GM19324 (cell line): ENCODE data around the gene ZBTB42.

Experiments
- ATAC-seq: cut with Tn5 transposase; IDR thresholded peaks from one replicate; pipeline ENCODE4 v1.9.1; 2021; ENCODE audit warnings: mild to moderate bottlenecking, moderate library complexity; ENCODE audit not compliant: unreplicated experiment, low FRiP score

Gene ZBTB42

GRCh38 chr14:104768437-104769323 lies 32.2 kb upstream of the ZBTB42 start:
- peak; percentile 50 for ATAC-seq

DNA sequence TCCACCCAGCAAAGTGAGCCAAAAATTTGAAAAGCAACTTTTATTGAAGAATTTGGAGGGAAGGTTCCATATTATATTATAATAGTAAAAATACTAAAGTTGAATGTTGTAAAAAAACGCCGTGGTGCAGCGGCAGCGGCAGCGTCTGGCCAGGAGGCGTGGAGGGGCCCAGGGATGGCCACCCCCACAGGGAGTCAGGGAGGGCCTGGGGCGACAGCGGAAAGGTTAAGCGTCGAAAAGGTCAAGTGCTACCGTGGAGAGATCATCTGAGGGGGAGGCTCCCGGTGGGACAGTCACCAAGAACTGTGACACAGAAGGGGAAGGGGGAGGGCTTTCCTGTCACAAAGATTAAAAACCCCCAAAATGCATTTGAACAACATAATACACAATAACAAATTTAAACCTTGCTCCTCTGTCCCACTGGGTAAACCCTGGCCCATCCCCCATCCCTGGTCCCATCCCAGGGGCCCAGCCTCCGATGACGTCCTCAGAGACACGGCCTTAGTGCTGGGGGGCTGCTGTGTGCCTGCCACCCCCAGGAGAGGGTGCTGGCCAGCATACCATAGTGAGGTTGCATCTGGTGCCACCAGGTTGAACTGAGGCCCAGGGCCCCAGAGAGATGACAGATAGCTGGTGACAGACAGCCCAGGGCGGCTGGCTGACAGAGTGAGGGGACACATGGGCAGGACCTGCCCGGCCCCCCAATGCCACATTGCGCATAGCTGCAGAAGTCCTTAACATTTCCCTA lies 31.4 kb upstream of the ZBTB42 start:
- ATAC-seq, result no peak

DNA sequence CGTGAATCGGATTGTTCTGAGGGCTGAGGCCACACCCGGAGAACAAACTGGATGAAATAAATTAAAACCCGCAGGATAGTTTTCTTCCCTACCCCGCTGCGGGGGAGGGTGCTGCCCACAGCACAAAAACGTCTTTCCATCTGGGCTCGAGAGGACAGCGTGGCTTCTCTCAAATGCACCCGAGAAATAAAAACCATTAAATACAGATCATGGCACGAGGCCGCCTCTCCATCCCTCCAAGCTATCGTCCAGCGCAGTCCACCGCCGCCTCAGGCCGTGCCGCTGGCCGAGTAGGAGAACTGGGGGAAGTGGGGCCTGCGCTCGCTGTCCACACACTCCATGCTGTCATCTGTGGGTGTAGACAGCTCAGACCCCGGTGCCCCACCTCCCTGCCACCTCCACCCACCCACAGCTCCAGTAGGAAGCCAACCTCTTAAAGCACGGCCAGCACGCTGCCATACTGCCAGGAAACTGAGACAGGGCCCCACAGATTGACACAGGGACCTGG lies 30.8 kb upstream of the ZBTB42 start:
- ATAC-seq, result no peak

DNA sequence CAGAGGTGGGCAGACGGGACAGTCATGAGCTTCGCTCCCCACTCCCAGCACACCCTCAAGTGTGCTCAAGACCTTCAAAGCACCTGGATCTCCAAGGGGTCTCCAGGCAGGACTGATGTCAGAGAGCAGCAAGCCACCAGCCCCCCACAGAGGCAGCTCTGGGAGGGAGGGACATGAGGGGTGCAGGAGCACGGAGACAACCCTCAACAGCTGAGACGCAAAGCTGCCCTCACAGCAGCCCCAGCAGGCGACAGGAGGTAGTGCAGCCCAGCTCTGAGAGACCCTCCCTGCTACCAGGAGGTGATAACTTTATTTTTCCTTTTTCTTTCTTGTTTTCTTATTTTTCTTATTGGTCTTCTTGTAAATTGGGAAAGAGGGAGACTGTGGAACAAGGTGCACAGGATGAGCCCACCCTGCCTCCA lies 30.0 kb upstream of the ZBTB42 start:
- ATAC-seq, result no peak

- no peak for ATAC-seq
Measured at GRCh38 chr14:104771374-104771773, 29.5 kb upstream of the ZBTB42 start.

DNA sequence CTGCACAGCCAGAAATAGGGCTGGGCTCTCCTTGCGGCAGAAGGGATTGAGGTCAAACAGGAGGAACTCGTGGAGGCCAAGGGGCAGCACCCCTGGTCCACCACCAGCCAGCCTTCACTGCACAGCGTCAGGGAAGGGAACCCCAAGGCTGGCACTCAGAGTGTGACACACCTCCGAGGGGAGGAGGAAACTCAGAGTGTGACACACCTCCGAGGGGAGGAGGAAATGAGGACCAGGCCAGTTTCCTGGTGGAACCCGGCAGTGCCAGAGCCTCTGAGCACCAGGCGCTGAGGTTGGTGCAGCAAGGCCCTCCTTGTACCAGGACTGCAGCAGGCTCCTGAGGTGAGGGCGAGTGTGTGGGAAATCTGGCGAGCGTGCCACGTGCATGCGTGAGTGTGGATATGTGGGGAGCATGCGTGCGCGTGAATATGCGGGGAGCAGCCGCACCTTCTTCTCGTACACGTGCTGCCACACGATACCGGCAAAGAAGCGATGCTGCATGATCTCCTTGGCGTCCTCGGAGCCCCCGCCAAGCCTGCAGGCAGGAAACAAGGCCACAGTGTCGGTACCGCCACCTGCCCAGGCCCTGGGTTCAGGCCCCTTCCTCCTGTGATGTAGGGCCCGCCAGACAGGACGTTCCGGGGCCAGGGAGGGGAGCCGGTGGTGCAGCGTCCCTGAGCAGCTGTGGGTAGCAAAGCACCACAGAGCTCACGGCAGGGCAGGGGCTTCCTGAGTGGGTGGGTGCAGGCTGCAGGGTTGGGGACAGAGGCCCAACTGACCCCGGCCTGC lies 28.8 kb upstream of the ZBTB42 start:
- no peak for ATAC-seq

GRCh38 chr14:104772707-104773504 lies 28.0 kb upstream of the ZBTB42 start:
- no peak for ATAC-seq

DNA sequence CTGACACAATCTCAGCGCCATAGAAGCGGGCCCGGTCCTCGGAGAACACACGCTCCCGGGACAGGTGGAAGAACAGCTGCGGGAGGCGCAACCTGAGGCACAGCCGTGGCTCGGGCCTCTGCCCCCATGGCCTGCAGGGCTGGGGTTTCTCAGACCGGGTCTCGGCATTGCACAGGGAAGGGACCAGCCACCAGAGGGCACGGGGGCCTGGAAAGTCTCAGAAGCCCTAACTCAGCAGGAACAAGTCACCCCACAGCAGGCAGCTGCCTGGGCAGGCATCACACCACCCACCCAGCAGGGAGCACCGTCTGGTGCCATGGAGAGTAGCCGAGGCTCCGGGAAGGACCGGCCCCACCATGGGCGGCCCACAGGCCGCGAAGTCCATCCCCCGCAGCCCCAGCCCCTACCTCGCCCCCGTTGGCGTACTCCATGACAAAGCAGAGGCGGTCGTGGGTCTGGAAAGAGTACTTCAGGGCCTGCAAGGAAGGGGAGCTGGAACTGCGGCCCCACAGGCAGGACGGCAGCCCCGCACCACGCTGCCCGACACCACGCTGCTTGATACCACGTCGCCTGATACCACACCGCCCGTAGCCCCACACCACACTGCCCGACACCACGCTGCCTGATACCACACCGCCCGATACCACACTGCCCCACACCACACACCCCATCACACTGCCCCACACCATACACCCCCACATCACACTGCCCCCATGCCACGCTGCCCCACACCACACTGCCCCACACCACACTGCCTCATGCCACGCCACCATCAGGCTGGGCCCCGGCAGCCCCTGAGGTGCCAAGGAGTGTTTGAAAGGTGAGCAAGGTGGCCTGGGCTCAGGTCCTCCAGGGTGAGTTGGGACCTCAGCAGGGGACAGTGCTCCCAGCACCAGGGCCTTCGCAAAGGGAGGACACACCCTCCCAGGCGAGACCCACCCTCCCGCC lies 27.1 kb upstream of the ZBTB42 start:
- ATAC-seq, result no peak

GRCh38 chr14:104774453-104775072 lies 26.3 kb upstream of the ZBTB42 start:
- no peak for ATAC-seq

DNA sequence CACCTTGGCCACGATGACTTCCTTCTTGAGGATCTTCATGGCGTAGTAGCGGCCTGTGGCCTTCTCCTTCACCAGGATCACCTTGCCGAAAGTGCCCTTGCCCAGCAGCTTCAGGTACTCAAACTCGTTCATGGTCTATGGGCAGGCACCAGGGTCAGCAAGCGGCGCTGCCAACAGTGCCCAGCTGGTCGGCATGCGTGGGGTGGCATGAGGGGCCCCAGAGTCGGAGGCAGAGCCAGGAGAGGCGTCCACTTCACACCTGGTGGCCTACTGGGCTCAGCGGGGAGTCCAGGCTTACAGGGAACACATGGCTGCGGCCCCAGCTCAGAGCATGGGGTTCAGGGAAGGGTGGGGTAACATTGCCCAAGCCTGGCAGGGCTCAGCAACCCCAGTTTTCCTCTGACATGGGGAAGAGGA lies 25.8 kb upstream of the ZBTB42 start:
- no peak for ATAC-seq

DNA sequence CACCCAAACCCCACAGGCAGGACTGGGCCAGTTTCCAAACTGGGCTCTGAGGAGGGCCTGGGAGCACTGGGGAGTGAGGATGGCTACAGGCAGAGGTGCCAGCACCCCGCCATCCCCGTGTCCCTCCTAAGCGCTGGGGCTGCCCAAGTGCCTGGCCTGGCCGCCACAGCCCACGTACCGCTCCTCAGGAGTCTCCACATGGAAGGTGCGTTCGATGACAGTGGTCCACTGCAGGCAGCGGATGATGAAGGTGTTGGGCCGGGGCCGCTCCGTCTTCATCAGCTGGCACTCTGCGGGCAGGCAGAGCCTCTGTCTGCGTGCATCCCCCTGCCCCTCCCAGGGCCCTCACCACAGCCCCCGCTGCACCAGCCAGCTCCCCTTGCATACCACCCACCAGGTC lies 24.4 kb upstream of the ZBTB42 start:
- no peak for ATAC-seq

GRCh38 chr14:104776961-104777807 lies 23.7 kb upstream of the ZBTB42 start:
- no peak for ATAC-seq

GRCh38 chr14:104777808-104778249 lies 23.1 kb upstream of the ZBTB42 start:
- no peak for ATAC-seq

- ATAC-seq, result no peak
Measured at GRCh38 chr14:104778694-104779331, 22.1 kb upstream of the ZBTB42 start.

DNA sequence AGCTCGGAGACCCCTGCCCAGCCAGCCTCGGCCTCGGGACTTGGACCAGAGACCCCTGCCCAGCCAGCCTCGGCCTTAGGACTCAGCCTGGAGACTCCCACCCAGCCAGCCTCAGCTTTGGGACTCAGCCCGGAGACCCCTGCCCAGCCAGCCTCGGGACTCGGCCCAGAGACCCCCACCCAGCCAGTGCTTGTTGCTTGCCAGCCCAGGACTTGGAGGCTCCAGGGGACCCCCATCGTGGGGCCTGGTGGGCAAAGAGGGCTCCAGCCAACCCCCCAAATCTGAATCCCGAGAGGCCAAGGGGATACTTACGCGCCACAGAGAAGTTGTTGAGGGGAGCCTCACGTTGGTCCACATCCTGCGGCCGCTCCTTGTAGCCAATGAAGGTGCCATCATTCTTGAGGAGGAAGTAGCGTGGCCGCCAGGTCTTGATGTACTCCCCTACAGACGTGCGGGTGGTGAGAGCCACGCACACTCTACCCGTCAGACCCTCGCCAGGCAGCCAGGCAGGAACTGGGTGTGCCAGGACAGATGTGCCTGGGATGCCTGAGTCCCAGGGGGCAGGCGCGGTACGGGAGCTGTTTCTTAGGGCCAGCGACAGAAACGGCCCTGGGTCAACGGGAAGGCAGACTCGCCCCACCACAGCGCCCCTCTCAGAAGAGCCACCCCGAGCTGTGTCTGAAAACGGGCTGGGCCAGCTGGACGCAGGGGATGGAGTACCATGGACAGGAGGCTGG lies 21.0 kb upstream of the ZBTB42 start:
- ATAC-seq, result no peak

DNA sequence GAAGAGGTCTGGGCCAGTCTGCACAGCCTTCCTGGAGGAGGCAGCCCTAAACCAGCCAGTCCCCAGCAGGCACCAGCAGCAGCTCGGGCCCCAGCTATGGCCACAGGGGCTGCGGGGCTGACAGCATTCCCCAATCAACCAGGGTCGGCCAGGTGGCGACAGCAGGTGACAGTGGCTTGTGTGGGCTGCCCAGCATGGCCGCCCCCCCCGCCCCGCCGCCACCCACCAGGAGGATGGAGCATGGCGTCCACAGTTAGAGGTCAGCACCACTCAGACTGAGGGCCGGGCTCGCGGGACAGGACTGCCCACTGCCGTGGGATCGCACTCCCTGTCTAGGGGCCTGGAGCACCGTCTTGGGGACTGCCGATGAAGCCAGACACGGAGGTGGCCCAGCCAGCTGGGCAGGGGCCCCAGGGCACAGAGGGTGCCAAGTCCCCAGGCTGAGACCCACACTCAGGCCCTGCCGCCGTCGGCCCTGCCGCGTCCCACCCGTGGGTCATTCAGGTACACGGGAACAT lies 20.3 kb upstream of the ZBTB42 start:
- ATAC-seq, result no peak
